ENCODE measurements around the gene KIF26B. TPM values are rescaled to one million over a fixed set of nuclear protein-coding genes. Genes with fewer than 3 reads are reported as not detected.

Gene KIF26B
- 0.07 and 0.13 TPM in 2 replicates for total RNA-seq

GRCh38 chr1:245154429-245155271 is at the start of gene KIF26B:
Gene KIF26B, plus strand, starts transcription at chr1:245154985. Its CDS starts 440 bp downstream, at chr1:245155425.
- peaks cover 13% of the 10 kb centered on the region for H3K4me1 Mint-ChIP-seq (ENCODE audit: low read depth)
- intact Hi-C loops (cut with micrococcal nuclease): loop anchor here (5.0 to 10.0 kb wide), 7 partner anchors 228 to 1540 kb away; partner anchors contain the start of genes CNST, HNRNPU and TFB2M
- peak; percentile 3 for DNase-seq (ENCODE audit: low spot score)
- no peaks in the 10 kb centered on the region for H3K9me3 Mint-ChIP-seq
- H3K27me3 Mint-ChIP-seq (ENCODE audit: insufficient read depth): peaks cover 65% of the 10 kb centered on the region
- H3K27ac Mint-ChIP-seq: no peak within 1 kb of the TSS
- H3K4me3 Mint-ChIP-seq: peak within 1 kb of the TSS; percentile 77
- H3K36me3 Mint-ChIP-seq (ENCODE audit: low read depth): no peaks in the 10 kb centered on the region

GRCh38 chr1:245105042-245105441 is 49.7 kb upstream of the KIF26B start:
- no peaks in the 10 kb centered on the region for H3K36me3 Mint-ChIP-seq (ENCODE audit: low read depth)
- no peaks in the 10 kb centered on the region for H3K27me3 Mint-ChIP-seq (ENCODE audit: insufficient read depth)
- DNase-seq (ENCODE audit: low spot score): no peak
- H3K4me3 Mint-ChIP-seq: no peak overlapping the region
- intact Hi-C loops (cut with micrococcal nuclease): no loop called here
- H3K4me1 Mint-ChIP-seq (ENCODE audit: low read depth): no peaks in the 10 kb centered on the region
- H3K27ac Mint-ChIP-seq: no peak overlapping the region
- H3K9me3 Mint-ChIP-seq: no peaks in the 10 kb centered on the region

- no peaks in the 10 kb centered on the region for H3K9me3 Mint-ChIP-seq
- no peak for DNase-seq (ENCODE audit: low spot score)
- intact Hi-C loops (cut with micrococcal nuclease): no loop called here
- H3K4me3 Mint-ChIP-seq: no peak overlapping the region
- no peaks in the 10 kb centered on the region for H3K27me3 Mint-ChIP-seq (ENCODE audit: insufficient read depth)
- H3K4me1 Mint-ChIP-seq (ENCODE audit: low read depth): no peaks in the 10 kb centered on the region
- no peaks in the 10 kb centered on the region for H3K36me3 Mint-ChIP-seq (ENCODE audit: low read depth)
- no peak overlapping the region for H3K27ac Mint-ChIP-seq
Measured at GRCh38 chr1:245105815-245106410, 48.9 kb upstream of the KIF26B start.

GRCh38 chr1:245107776-245108114 is 47.0 kb upstream of the KIF26B start:
- H3K27me3 Mint-ChIP-seq (ENCODE audit: insufficient read depth): no peaks in the 10 kb centered on the region
- DNase-seq (ENCODE audit: low spot score): no peak
- no peaks in the 10 kb centered on the region for H3K4me1 Mint-ChIP-seq (ENCODE audit: low read depth)
- no peak overlapping the region for H3K4me3 Mint-ChIP-seq
- intact Hi-C loops (cut with micrococcal nuclease): no loop called here
- no peak overlapping the region for H3K27ac Mint-ChIP-seq
- H3K36me3 Mint-ChIP-seq (ENCODE audit: low read depth): no peaks in the 10 kb centered on the region
- no peaks in the 10 kb centered on the region for H3K9me3 Mint-ChIP-seq

GRCh38 chr1:245108246-245108645 is 46.5 kb upstream of the KIF26B start:
- intact Hi-C loops (cut with micrococcal nuclease): no loop called here
- no peak for DNase-seq (ENCODE audit: low spot score)
- no peak overlapping the region for H3K4me3 Mint-ChIP-seq
- H3K27ac Mint-ChIP-seq: no peak overlapping the region
- H3K4me1 Mint-ChIP-seq (ENCODE audit: low read depth): no peaks in the 10 kb centered on the region
- no peaks in the 10 kb centered on the region for H3K9me3 Mint-ChIP-seq
- no peaks in the 10 kb centered on the region for H3K36me3 Mint-ChIP-seq (ENCODE audit: low read depth)
- H3K27me3 Mint-ChIP-seq (ENCODE audit: insufficient read depth): no peaks in the 10 kb centered on the region

- Mint-ChIP-seq H3K9me3 (no peaks in the 10 kb centered on the region), H3K4me3 (no peak overlapping the region), H3K36me3 (ENCODE audit: low read depth) (no peaks in the 10 kb centered on the region), H3K4me1 (ENCODE audit: low read depth) (no peaks in the 10 kb centered on the region), H3K27me3 (ENCODE audit: insufficient read depth) (no peaks in the 10 kb centered on the region), H3K27ac (no peak overlapping the region)
- DNase-seq (ENCODE audit: low spot score): no peak
- intact Hi-C loops (cut with micrococcal nuclease): no loop called here
Measured at GRCh38 chr1:245108909-245109308, 45.9 kb upstream of the KIF26B start.

GRCh38 chr1:245110406-245110805 is 44.4 kb upstream of the KIF26B start:
- Mint-ChIP-seq H3K9me3 (no peaks in the 10 kb centered on the region), H3K4me3 (no peak overlapping the region), H3K27me3 (ENCODE audit: insufficient read depth) (no peaks in the 10 kb centered on the region), H3K36me3 (ENCODE audit: low read depth) (no peaks in the 10 kb centered on the region), H3K27ac (no peak overlapping the region), H3K4me1 (ENCODE audit: low read depth) (no peaks in the 10 kb centered on the region)
- intact Hi-C loops (cut with micrococcal nuclease): no loop called here
- no peak for DNase-seq (ENCODE audit: low spot score)

GRCh38 chr1:245111073-245111472 is 43.7 kb upstream of the KIF26B start:
- DNase-seq (ENCODE audit: low spot score): no peak
- Mint-ChIP-seq H3K9me3 (no peaks in the 10 kb centered on the region), H3K27me3 (ENCODE audit: insufficient read depth) (peaks cover 2% of the 10 kb centered on the region), H3K4me3 (no peak overlapping the region), H3K27ac (no peak overlapping the region), H3K4me1 (ENCODE audit: low read depth) (no peaks in the 10 kb centered on the region), H3K36me3 (ENCODE audit: low read depth) (no peaks in the 10 kb centered on the region)
- intact Hi-C loops (cut with micrococcal nuclease): no loop called here

GRCh38 chr1:245113649-245114048 is 41.1 kb upstream of the KIF26B start:
- H3K4me3 Mint-ChIP-seq: no peak overlapping the region
- no peak overlapping the region for H3K27ac Mint-ChIP-seq
- peaks cover 2% of the 10 kb centered on the region for H3K27me3 Mint-ChIP-seq (ENCODE audit: insufficient read depth)
- no peaks in the 10 kb centered on the region for H3K4me1 Mint-ChIP-seq (ENCODE audit: low read depth)
- no peaks in the 10 kb centered on the region for H3K36me3 Mint-ChIP-seq (ENCODE audit: low read depth)
- H3K9me3 Mint-ChIP-seq: no peaks in the 10 kb centered on the region
- intact Hi-C loops (cut with micrococcal nuclease): no loop called here
- DNase-seq (ENCODE audit: low spot score): no peak

- Mint-ChIP-seq H3K9me3 (no peaks in the 10 kb centered on the region), H3K36me3 (ENCODE audit: low read depth) (no peaks in the 10 kb centered on the region), H3K4me1 (ENCODE audit: low read depth) (no peaks in the 10 kb centered on the region), H3K27ac (no peak overlapping the region), H3K4me3 (no peak overlapping the region), H3K27me3 (ENCODE audit: insufficient read depth) (peaks cover 2% of the 10 kb centered on the region)
- intact Hi-C loops (cut with micrococcal nuclease): no loop called here
- no peak for DNase-seq (ENCODE audit: low spot score)
Measured at GRCh38 chr1:245116131-245116530, 38.7 kb upstream of the KIF26B start.

GRCh38 chr1:245116751-245117150 is 38.0 kb upstream of the KIF26B start:
- intact Hi-C loops (cut with micrococcal nuclease): no loop called here
- no peaks in the 10 kb centered on the region for H3K36me3 Mint-ChIP-seq (ENCODE audit: low read depth)
- DNase-seq (ENCODE audit: low spot score): no peak
- no peaks in the 10 kb centered on the region for H3K9me3 Mint-ChIP-seq
- no peaks in the 10 kb centered on the region for H3K4me1 Mint-ChIP-seq (ENCODE audit: low read depth)
- no peak overlapping the region for H3K4me3 Mint-ChIP-seq
- H3K27me3 Mint-ChIP-seq (ENCODE audit: insufficient read depth): peaks cover 2% of the 10 kb centered on the region
- no peak overlapping the region for H3K27ac Mint-ChIP-seq

- Mint-ChIP-seq H3K4me3 (no peak overlapping the region), H3K4me1 (ENCODE audit: low read depth) (no peaks in the 10 kb centered on the region), H3K27ac (no peak overlapping the region), H3K36me3 (ENCODE audit: low read depth) (no peaks in the 10 kb centered on the region), H3K9me3 (no peaks in the 10 kb centered on the region), H3K27me3 (ENCODE audit: insufficient read depth) (peaks cover 2% of the 10 kb centered on the region)
- intact Hi-C loops (cut with micrococcal nuclease): no loop called here
- DNase-seq (ENCODE audit: low spot score): no peak
Measured at GRCh38 chr1:245118066-245118465, 36.7 kb upstream of the KIF26B start.

GRCh38 chr1:245118806-245119205 is 36.0 kb upstream of the KIF26B start:
- Mint-ChIP-seq H3K4me1 (ENCODE audit: low read depth) (no peaks in the 10 kb centered on the region), H3K27me3 (ENCODE audit: insufficient read depth) (peaks cover 2% of the 10 kb centered on the region), H3K4me3 (no peak overlapping the region), H3K27ac (no peak overlapping the region), H3K36me3 (ENCODE audit: low read depth) (no peaks in the 10 kb centered on the region), H3K9me3 (no peaks in the 10 kb centered on the region)
- intact Hi-C loops (cut with micrococcal nuclease): no loop called here
- no peak for DNase-seq (ENCODE audit: low spot score)
